GM21717 (cell line): ENCODE measurements around the gene PDGFRB.

Source experiments
- ATAC-seq: cut with Tn5 transposase; IDR thresholded peaks from one replicate; pipeline ENCODE4 v1.9.1; 2021; ENCODE audit warnings: mild to moderate bottlenecking, moderate library complexity; ENCODE audit not compliant: unreplicated experiment

The PDGFRB gene

DNA sequence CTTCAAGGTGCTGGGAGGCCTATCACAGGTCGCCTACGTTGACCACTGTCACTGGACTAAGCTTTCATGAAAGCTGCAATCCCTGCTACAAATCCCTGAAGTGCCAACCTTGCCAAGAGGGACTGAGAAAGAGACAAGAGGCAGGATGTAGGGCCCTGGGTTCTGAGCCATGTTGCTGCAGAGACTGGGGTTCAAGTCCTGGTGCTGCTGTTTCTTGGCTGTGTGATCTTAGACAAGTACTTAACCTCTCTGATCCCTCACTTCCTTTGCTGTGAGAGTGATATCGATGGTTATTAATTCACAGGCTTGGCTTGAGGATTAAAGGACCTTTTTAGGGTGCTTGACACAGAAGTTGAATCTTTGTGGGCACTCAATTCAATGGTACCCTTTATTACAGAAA, 84.8 kb downstream of the PDGFRB start:
- ATAC-seq: no peak

- ATAC-seq: no peak
These were observed 85.7 kb downstream of the PDGFRB start for GRCh38 chr5:150069672-150070627.

GRCh38 chr5:150068961-150069645, 86.5 kb downstream of the PDGFRB start:
- no peak for ATAC-seq

DNA sequence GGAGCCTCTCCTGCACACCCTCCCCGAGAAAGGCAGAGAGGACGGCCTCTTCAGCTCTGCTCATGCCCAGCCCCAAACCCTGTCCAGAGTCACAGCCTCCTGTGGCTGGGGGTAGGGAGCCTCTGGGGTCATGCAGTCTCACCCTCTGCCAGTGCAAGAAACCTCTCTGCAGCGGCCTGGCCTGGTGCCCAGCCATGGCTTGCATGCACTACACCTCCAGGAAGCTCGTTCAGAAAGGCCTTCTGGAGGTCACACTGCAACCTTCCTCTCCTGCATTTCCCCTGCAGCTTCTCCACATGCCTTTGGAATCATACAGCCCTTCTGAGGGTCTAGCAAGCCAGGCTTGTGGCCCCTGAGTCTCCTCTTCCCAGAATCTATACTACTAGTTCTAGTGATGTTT, 87.2 kb downstream of the PDGFRB start:
- ATAC-seq: no peak

GRCh38 chr5:150068071-150068470, 87.6 kb downstream of the PDGFRB start:
- no peak for ATAC-seq

- ATAC-seq: no peak
These were observed 88.2 kb downstream of the PDGFRB start for GRCh38 chr5:150067405-150067960.

- ATAC-seq: no peak
These were observed 88.7 kb downstream of the PDGFRB start for GRCh38 chr5:150066901-150067396.

DNA sequence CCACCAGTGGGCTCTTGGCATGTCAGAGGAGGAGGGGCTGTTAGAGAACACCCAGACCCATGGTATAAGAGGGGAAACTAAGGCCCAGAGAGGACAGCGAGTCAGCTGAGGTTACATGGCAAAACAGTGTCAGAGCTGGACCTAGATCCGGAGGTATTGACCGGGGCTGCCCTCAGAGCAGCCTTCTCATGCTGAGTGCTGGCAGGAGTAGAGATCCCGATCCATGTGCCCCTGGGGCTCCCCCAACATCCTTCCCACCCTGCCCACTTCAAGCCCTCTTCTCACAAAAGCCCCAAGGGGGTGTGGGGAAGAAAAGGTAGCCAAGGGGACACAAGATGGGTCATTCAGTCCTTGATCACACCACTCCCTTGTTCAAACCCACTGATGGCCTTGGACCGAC, 89.2 kb downstream of the PDGFRB start:
- ATAC-seq: no peak

- ATAC-seq: no peak
These were observed 89.8 kb downstream of the PDGFRB start for GRCh38 chr5:150065886-150066285.

- no peak for ATAC-seq
These were observed 90.3 kb downstream of the PDGFRB start for GRCh38 chr5:150065346-150065745.

DNA sequence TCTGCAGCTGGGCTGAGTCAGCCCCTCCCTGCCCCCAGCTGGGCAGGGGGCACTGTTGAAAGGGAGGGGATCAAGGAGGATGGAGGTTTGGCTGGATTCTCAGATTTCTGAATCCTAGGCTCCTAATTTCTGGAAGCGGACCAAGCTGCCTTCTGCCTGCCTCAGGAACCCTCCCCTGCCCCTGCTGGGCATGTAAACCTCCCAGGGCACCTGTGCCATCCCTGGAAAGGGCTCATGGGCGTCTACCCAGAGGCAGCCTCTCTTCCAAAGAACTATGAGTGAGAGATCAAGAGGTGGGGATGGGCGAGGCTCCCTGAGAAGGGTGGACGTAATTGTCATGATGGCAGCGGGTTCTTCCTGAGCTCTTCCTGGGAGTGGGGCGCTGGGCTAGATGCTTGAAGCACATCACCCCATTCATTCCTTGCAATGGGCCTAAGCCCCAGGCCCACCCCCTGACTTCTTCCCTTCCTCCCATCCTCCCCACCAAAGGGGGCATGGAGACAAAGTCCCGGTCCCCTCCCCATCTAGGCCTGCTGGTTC, 90.9 kb downstream of the PDGFRB start:
- no peak for ATAC-seq
